ENCODE results near the gene BBS9. TPM values are rescaled to one million over a fixed set of nuclear protein-coding genes. Genes with fewer than 3 reads are reported as not detected.

The BBS9 gene
- total and polyA plus RNA-seq, 2 donors = 6.9 to 12.1 TPM

DNA sequence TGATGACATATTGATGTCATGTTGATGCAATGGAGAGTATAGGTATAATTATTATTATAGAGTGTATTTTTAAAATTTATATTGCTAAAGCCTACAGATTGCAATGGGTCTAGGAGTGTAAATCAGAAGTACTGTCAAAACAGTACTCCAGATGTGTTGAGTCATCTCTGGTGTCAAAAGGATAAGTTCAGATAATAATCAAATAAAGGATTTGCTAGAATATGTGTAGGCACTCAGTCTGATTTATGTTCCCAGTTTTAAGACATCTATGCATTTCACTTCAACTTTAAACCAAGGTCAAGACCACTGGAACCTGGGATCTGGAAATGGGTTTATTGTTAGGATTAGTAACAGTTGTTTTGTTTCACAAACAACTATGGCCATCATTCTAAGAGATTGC, 433.6 kb downstream of the BBS9 start:
- no peak overlapping the region for H3K27ac ChIP-seq (ENCODE audit: low read depth in 1 of 2, low read length in 1 of 2)
- no peak for DNase-seq (ENCODE audit: low read depth in 6 of 9, low spot score in 9 of 9)
- H3K27me3 ChIP-seq (ENCODE audit: control insufficient read depth in 2 of 2, insufficient read depth in 1 of 2, low read length in 1 of 2) = no peaks in the 10 kb centered on the region
- H3K36me3 ChIP-seq (ENCODE audit: control insufficient read depth in 2 of 2, insufficient read depth in 2 of 2, low read length in 1 of 2) = no peaks in the 10 kb centered on the region
- no peak overlapping the region for H3K4me3 ChIP-seq (ENCODE audit: low read length in 2 of 2)
- no peaks in the 10 kb centered on the region for H3K4me1 ChIP-seq (ENCODE audit: control insufficient read depth in 2 of 2, insufficient read depth in 2 of 2, low read length in 2 of 2)
- H3K9me3 ChIP-seq (ENCODE audit: control insufficient read depth in 2 of 2, insufficient read depth in 1 of 2, low read length in 1 of 2) = no peaks in the 10 kb centered on the region

DNA sequence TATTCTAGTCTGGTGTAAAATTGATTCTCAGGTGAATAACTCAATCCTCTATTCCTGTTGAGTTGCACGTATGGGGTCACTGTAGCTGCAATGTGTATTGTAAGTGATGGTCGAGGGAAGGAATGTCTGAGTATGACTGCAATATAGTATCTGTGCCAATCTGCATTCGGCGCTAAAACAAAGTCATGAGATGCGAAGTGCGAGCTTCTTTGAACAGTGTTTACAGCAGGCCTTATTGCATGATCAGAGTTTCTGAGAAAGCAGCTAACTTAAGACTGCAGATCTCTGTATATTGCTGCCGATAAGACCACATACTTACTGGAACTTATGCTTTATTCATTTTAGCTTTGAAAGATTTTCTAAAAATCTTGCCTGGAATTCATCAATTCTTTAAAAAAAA, 434.3 kb downstream of the BBS9 start:
- H3K27ac ChIP-seq (ENCODE audit: low read depth in 1 of 2, low read length in 1 of 2) = no peak overlapping the region
- H3K36me3 ChIP-seq (ENCODE audit: control insufficient read depth in 2 of 2, insufficient read depth in 2 of 2, low read length in 1 of 2) = no peaks in the 10 kb centered on the region
- H3K27me3 ChIP-seq (ENCODE audit: control insufficient read depth in 2 of 2, insufficient read depth in 1 of 2, low read length in 1 of 2) = no peaks in the 10 kb centered on the region
- H3K4me3 ChIP-seq (ENCODE audit: low read length in 2 of 2) = no peak overlapping the region
- no peaks in the 10 kb centered on the region for H3K9me3 ChIP-seq (ENCODE audit: control insufficient read depth in 2 of 2, insufficient read depth in 1 of 2, low read length in 1 of 2)
- no peaks in the 10 kb centered on the region for H3K4me1 ChIP-seq (ENCODE audit: control insufficient read depth in 2 of 2, insufficient read depth in 2 of 2, low read length in 2 of 2)
- 98% methylated on average over 7 of the region's 7 CpGs for WGBS
- DNase-seq (ENCODE audit: low read depth in 6 of 9, low spot score in 9 of 9) = no peak

DNA sequence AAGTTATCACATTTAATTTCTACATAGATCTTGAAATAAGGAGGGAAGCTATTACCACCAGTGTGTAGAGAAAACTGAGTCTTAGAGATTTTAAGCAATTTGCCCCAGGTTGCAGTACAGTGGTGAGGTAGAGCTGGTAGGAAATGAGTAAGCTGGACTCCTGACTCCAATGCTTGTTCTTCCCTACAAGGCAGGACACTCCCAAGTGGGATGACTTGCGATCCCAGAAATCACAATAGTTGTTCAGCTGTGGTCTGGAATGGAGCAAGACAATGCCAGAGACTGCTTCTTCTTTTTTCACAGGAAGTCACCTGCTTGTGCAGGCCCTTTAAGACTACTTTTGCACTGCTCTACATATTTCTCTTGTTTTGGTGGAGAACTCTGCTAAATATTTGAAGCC, 448.8 kb downstream of the BBS9 start:
- Histone ChIP-seq H3K4me1 (ENCODE audit: control insufficient read depth in 2 of 2, insufficient read depth in 2 of 2, low read length in 2 of 2) (no peaks in the 10 kb centered on the region), H3K36me3 (ENCODE audit: control insufficient read depth in 2 of 2, insufficient read depth in 2 of 2, low read length in 1 of 2) (no peaks in the 10 kb centered on the region), H3K27ac (ENCODE audit: low read depth in 1 of 2, low read length in 1 of 2) (no peak overlapping the region), H3K27me3 (ENCODE audit: control insufficient read depth in 2 of 2, insufficient read depth in 1 of 2, low read length in 1 of 2) (no peaks in the 10 kb centered on the region), H3K4me3 (ENCODE audit: low read length in 2 of 2) (no peak overlapping the region), H3K9me3 (ENCODE audit: control insufficient read depth in 2 of 2, insufficient read depth in 1 of 2, low read length in 1 of 2) (no peaks in the 10 kb centered on the region)
- WGBS = 96% methylated on average over 1 of the region's 1 CpG
- DNase-seq (ENCODE audit: low read depth in 6 of 9, low spot score in 9 of 9) = no peak

DNA sequence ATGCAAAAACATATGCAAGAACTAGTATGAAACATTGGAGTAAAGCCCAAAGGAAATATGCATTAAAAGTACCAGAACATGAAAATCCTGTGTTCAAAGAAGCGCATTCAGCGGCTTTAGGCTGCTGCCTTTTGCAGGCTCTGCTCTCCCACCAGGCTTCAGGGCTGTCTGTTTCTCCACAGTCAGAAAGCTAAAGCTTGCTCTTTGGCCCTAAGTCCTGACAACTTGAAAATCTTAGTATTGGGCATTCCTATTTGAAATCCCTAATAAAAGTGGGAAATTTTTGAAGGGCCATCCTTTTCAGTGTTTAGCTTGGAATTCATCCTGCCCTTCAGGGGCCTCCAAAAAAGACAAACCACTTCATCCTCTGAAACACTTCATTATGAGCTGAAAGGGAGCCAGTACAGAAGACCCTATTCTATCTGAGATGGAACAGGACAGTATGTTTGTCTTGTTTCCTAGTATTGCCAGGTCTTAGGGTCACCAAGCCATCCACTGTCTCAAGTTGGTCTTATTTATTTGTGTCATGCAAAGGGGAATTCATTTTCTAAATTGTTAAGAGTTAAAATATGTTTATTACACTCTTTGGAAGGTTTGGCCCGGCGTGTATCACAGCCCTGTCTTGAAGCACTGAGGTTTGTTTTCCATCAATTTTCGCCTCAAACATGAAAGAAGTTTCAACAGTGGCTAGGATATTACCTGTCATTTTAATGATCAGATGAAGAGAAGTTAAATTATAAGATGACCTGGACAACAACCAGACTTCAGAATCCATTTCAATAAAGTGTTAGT, 449.7 kb downstream of the BBS9 start:
- Histone ChIP-seq H3K4me1 (ENCODE audit: control insufficient read depth in 2 of 2, insufficient read depth in 2 of 2, low read length in 2 of 2) (no peaks in the 10 kb centered on the region), H3K36me3 (ENCODE audit: control insufficient read depth in 2 of 2, insufficient read depth in 2 of 2, low read length in 1 of 2) (no peaks in the 10 kb centered on the region), H3K27me3 (ENCODE audit: control insufficient read depth in 2 of 2, insufficient read depth in 1 of 2, low read length in 1 of 2) (no peaks in the 10 kb centered on the region), H3K9me3 (ENCODE audit: control insufficient read depth in 2 of 2, insufficient read depth in 1 of 2, low read length in 1 of 2) (no peaks in the 10 kb centered on the region), H3K27ac (ENCODE audit: low read depth in 1 of 2, low read length in 1 of 2) (no peak overlapping the region), H3K4me3 (ENCODE audit: low read length in 2 of 2) (no peak overlapping the region)
- no peak for DNase-seq (ENCODE audit: low read depth in 6 of 9, low spot score in 9 of 9)
- 99% methylated on average over 5 of the region's 5 CpGs for WGBS

DNA sequence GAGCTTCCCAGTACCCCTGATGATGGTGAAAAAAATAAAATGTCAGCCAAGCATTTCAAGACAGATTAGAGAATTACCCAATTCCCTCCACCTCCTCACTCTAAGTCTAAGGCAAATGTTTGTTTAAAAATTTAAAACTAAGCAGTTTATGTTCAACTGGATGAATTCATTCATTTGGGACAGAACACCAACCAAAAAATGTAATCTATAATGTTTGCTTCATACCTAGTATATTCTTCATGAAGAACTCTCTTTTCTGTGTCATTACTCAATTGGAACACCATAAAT, 450.3 kb downstream of the BBS9 start:
- no peaks in the 10 kb centered on the region for H3K9me3 ChIP-seq (ENCODE audit: control insufficient read depth in 2 of 2, insufficient read depth in 1 of 2, low read length in 1 of 2)
- no peaks in the 10 kb centered on the region for H3K4me1 ChIP-seq (ENCODE audit: control insufficient read depth in 2 of 2, insufficient read depth in 2 of 2, low read length in 2 of 2)
- H3K27ac ChIP-seq (ENCODE audit: low read depth in 1 of 2, low read length in 1 of 2) = no peak overlapping the region
- no peaks in the 10 kb centered on the region for H3K36me3 ChIP-seq (ENCODE audit: control insufficient read depth in 2 of 2, insufficient read depth in 2 of 2, low read length in 1 of 2)
- H3K27me3 ChIP-seq (ENCODE audit: control insufficient read depth in 2 of 2, insufficient read depth in 1 of 2, low read length in 1 of 2) = no peaks in the 10 kb centered on the region
- DNase-seq (ENCODE audit: low read depth in 6 of 9, low spot score in 9 of 9) = no peak
- H3K4me3 ChIP-seq (ENCODE audit: low read length in 2 of 2) = no peak overlapping the region

DNA sequence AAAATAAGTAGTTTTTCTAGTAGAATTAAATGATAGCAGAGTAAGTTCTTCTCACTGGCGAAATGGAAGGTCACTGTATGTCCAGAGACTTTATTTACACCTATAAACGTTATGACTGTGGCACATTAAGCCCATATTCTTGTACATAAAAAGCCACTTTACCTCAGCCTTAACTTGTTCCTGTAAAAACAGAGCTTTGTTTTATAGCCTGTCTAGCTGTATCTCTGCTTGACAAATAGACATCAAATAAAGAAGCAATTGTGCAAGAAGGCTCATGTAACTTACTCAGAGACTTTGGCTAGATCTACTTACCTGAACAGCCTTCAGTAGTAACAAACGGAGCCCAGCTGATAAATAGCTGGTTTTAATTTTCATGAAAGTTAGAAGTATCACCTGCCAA, 451.9 kb downstream of the BBS9 start:
- Histone ChIP-seq H3K4me3 (ENCODE audit: low read length in 2 of 2) (no peak overlapping the region), H3K9me3 (ENCODE audit: control insufficient read depth in 2 of 2, insufficient read depth in 1 of 2, low read length in 1 of 2) (no peaks in the 10 kb centered on the region), H3K4me1 (ENCODE audit: control insufficient read depth in 2 of 2, insufficient read depth in 2 of 2, low read length in 2 of 2) (no peaks in the 10 kb centered on the region), H3K36me3 (ENCODE audit: control insufficient read depth in 2 of 2, insufficient read depth in 2 of 2, low read length in 1 of 2) (no peaks in the 10 kb centered on the region), H3K27ac (ENCODE audit: low read depth in 1 of 2, low read length in 1 of 2) (no peak overlapping the region), H3K27me3 (ENCODE audit: control insufficient read depth in 2 of 2, insufficient read depth in 1 of 2, low read length in 1 of 2) (no peaks in the 10 kb centered on the region)
- WGBS = 90% methylated on average over 3 of the region's 3 CpGs
- no peak for DNase-seq (ENCODE audit: low read depth in 6 of 9, low spot score in 9 of 9)

DNA sequence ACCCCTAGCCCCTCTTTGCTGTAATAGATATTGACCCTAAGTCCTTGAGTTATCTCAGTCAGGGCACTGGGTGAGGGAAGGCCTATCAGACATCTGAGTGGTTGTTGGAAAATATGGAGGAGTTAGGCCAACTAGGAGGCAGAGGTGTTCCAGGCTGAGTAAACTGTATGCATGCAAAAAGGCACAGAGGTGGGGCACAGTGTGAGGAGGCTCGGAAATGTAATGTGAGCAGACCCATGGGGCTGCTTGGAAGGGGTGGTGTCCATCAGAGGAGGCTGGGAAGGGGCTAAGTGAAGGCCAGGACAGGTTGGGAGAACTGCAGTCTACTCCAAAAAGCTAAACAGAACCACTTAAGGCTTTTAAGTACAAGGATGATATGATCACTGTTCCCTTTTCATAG, 452.7 kb downstream of the BBS9 start:
- Histone ChIP-seq H3K27me3 (ENCODE audit: control insufficient read depth in 2 of 2, insufficient read depth in 1 of 2, low read length in 1 of 2) (no peaks in the 10 kb centered on the region), H3K36me3 (ENCODE audit: control insufficient read depth in 2 of 2, insufficient read depth in 2 of 2, low read length in 1 of 2) (no peaks in the 10 kb centered on the region), H3K4me3 (ENCODE audit: low read length in 2 of 2) (no peak overlapping the region), H3K27ac (ENCODE audit: low read depth in 1 of 2, low read length in 1 of 2) (no peak overlapping the region), H3K4me1 (ENCODE audit: control insufficient read depth in 2 of 2, insufficient read depth in 2 of 2, low read length in 2 of 2) (no peaks in the 10 kb centered on the region), H3K9me3 (ENCODE audit: control insufficient read depth in 2 of 2, insufficient read depth in 1 of 2, low read length in 1 of 2) (no peaks in the 10 kb centered on the region)
- no peak for DNase-seq (ENCODE audit: low read depth in 6 of 9, low spot score in 9 of 9)
- 82% methylated on average over 1 of the region's 1 CpG for WGBS

DNA sequence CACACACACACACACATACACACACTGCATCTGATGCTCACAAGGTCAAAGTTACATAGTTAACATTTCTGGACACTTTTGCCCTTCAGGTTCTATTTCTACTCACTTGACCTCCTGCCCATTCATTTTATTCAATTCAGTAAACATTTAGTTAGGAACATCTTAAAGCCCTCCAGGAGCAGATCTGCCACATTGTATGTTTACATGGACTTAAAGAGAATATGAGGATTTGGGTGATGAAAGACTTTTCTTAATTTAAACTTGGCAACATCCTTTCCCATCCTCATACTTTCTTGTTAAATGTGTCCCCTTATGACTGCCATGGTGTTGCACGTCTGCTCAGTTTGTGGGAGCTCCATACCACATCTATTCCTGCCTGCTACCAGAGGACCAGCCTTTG, 453.2 kb downstream of the BBS9 start:
- 98% methylated on average over 1 of the region's 1 CpG for WGBS
- Histone ChIP-seq H3K4me1 (ENCODE audit: control insufficient read depth in 2 of 2, insufficient read depth in 2 of 2, low read length in 2 of 2) (no peaks in the 10 kb centered on the region), H3K9me3 (ENCODE audit: control insufficient read depth in 2 of 2, insufficient read depth in 1 of 2, low read length in 1 of 2) (no peaks in the 10 kb centered on the region), H3K27ac (ENCODE audit: low read depth in 1 of 2, low read length in 1 of 2) (no peak overlapping the region), H3K27me3 (ENCODE audit: control insufficient read depth in 2 of 2, insufficient read depth in 1 of 2, low read length in 1 of 2) (no peaks in the 10 kb centered on the region), H3K36me3 (ENCODE audit: control insufficient read depth in 2 of 2, insufficient read depth in 2 of 2, low read length in 1 of 2) (no peaks in the 10 kb centered on the region), H3K4me3 (ENCODE audit: low read length in 2 of 2) (no peak overlapping the region)
- DNase-seq (ENCODE audit: low read depth in 6 of 9, low spot score in 9 of 9) = no peak

DNA sequence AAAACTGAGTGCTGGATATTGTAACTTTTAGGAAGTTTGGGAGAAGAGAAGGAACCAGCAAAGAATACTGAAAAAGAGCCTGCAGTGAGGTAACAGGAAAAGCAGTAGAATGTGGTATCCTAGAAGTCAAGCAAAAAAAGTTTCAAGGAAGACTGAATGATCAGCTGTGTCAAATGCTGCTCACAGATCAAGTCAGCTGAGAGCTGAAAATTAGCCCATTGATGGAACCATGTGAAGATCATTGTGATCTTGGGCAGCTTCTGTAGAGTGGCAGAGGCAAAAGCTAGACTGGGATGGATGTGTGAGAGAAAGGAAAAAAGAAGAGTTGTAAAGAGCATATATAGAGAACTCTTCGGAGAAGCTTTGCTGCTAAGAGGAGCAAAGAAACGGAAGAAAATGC, 460.5 kb downstream of the BBS9 start:
- Histone ChIP-seq H3K27me3 (ENCODE audit: control insufficient read depth in 2 of 2, insufficient read depth in 1 of 2, low read length in 1 of 2) (no peaks in the 10 kb centered on the region), H3K27ac (ENCODE audit: low read depth in 1 of 2, low read length in 1 of 2) (no peak overlapping the region), H3K36me3 (ENCODE audit: control insufficient read depth in 2 of 2, insufficient read depth in 2 of 2, low read length in 1 of 2) (no peaks in the 10 kb centered on the region), H3K4me1 (ENCODE audit: control insufficient read depth in 2 of 2, insufficient read depth in 2 of 2, low read length in 2 of 2) (no peaks in the 10 kb centered on the region), H3K4me3 (ENCODE audit: low read length in 2 of 2) (no peak overlapping the region), H3K9me3 (ENCODE audit: control insufficient read depth in 2 of 2, insufficient read depth in 1 of 2, low read length in 1 of 2) (no peaks in the 10 kb centered on the region)
- 98% methylated on average over 2 of the region's 2 CpGs for WGBS
- no peak for DNase-seq (ENCODE audit: low read depth in 6 of 9, low spot score in 9 of 9)

DNA sequence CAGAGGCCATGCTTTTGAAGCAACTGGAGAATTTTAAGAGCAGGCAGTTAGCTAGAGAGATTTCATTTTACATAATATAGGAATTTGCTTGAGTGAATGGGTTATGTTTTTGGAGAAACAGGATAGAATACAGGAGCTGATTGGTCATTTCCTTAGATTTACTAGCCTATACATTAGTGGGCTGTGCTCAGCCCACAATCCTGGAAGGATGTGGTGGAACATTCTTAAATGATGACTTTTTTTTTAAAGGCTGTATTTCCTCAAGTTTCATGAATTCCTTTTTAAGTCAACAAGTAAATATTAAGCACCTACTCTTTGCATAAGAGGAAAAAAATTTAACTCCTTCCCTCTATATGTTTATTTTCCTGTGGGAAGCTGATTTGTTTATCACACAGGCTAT, 461.6 kb downstream of the BBS9 start:
- no peaks in the 10 kb centered on the region for H3K4me1 ChIP-seq (ENCODE audit: control insufficient read depth in 2 of 2, insufficient read depth in 2 of 2, low read length in 2 of 2)
- no peaks in the 10 kb centered on the region for H3K9me3 ChIP-seq (ENCODE audit: control insufficient read depth in 2 of 2, insufficient read depth in 1 of 2, low read length in 1 of 2)
- H3K27me3 ChIP-seq (ENCODE audit: control insufficient read depth in 2 of 2, insufficient read depth in 1 of 2, low read length in 1 of 2) = no peaks in the 10 kb centered on the region
- no peak overlapping the region for H3K27ac ChIP-seq (ENCODE audit: low read depth in 1 of 2, low read length in 1 of 2)
- no peaks in the 10 kb centered on the region for H3K36me3 ChIP-seq (ENCODE audit: control insufficient read depth in 2 of 2, insufficient read depth in 2 of 2, low read length in 1 of 2)
- H3K4me3 ChIP-seq (ENCODE audit: low read length in 2 of 2) = no peak overlapping the region
- DNase-seq (ENCODE audit: low read depth in 6 of 9, low spot score in 9 of 9) = no peak

Measured in thymus (tissue), 11 donors.